WTC11 (cell line): ENCODE data around the gene KAZN. TPM values are rescaled to one million over a fixed set of nuclear protein-coding genes. Genes with fewer than 3 reads are reported as not detected.

Experiments
- ATAC-seq: fragments of 200-7000 bp; cut with Tn5 transposase; 2 replicates; pipeline ENCODE4 v1.10.0; 2021; ENCODE audit warnings: mild to moderate bottlenecking, moderate library complexity
- CTCF ChIA-PET: fragments of 300-600 bp; sonication (Branson Sonifier 250); formaldehyde crosslinking; loops from one replicate; lab custom pipeline; 2021; ENCODE audit warnings: antibody characterized with exemption; lab: Charles Lee
- POLR2A ChIA-PET: fragments of 350-600 bp; sonication (Branson Sonifier 250); formaldehyde crosslinking; loops from one replicate; lab custom pipeline; 2021; ENCODE audit warnings: antibody characterized with exemption; lab: Charles Lee
- DNase-seq: peaks from one replicate; pipeline ENCODE4 v3.0.0; 2021; ENCODE audit warnings: low spot score
- H3K27ac Mint-ChIP-seq: 2 replicates; pipeline ENCODE4 v1.8.0; 2021; ENCODE audit warnings: mixed read lengths
- H3K27me3 Mint-ChIP-seq: 2 replicates; pipeline ENCODE4 v1.8.0; 2021; ENCODE audit warnings: low read depth, mild to moderate bottlenecking, moderate library complexity, mixed read lengths
- H3K36me3 Mint-ChIP-seq: 2 replicates; pipeline ENCODE4 v1.8.0; 2021; ENCODE audit warnings: mixed read lengths
- H3K4me1 Mint-ChIP-seq: 2 replicates; pipeline ENCODE4 v1.8.0; 2022; ENCODE audit warnings: mixed read lengths
- H3K4me3 Mint-ChIP-seq: 2 replicates; pipeline ENCODE4 v1.8.0; 2021; ENCODE audit warnings: mild to moderate bottlenecking, moderate library complexity, mixed read lengths
- H3K9me3 Mint-ChIP-seq: 2 replicates; pipeline ENCODE4 v1.8.0; 2021; ENCODE audit warnings: mixed read lengths
- ELF4 ChIP-seq: sonication (generic); formaldehyde crosslinking; IDR thresholded peaks from 2 replicates; pipeline ENCODE4 v1.8.1; 2022; ENCODE audit warnings: low read depth, mild to moderate bottlenecking, moderate library complexity, missing genetic modification reagents
- EMX1 ChIP-seq: fragments of 250-450 bp; sonication (Bioruptor Pico); IDR thresholded peaks from 2 replicates; pipeline ENCODE4 v1.8.0; 2021; ENCODE audit warnings: mild to moderate bottlenecking
- FOXJ3 ChIP-seq: sonication (generic); formaldehyde crosslinking; IDR thresholded peaks from 2 replicates; pipeline ENCODE4 v1.9.0; 2021; ENCODE audit warnings: missing genetic modification reagents, mild to moderate bottlenecking, borderline replicate concordance
- FOXK1 ChIP-seq: sonication (generic); formaldehyde crosslinking; IDR thresholded peaks from 2 replicates; pipeline ENCODE4 v1.8.0; 2022; ENCODE audit warnings: mild to moderate bottlenecking, moderate library complexity, missing genetic modification reagents
- GRHL2 ChIP-seq: fragments of 250-450 bp; sonication (Bioruptor Pico); IDR thresholded peaks from 2 replicates; pipeline ENCODE4 v1.8.0; 2022; ENCODE audit warnings: mild to moderate bottlenecking, moderate library complexity; ENCODE audit not compliant: insufficient replicate concordance, severe bottlenecking
- JUN ChIP-seq: sonication (generic); formaldehyde crosslinking; IDR thresholded peaks from 2 replicates; pipeline ENCODE4 v1.8.0; 2023; ENCODE audit warnings: mild to moderate bottlenecking, missing genetic modification reagents
- MYBL2 ChIP-seq: sonication (generic); formaldehyde crosslinking; IDR thresholded peaks from 2 replicates; pipeline ENCODE4 v1.8.1; 2023; ENCODE audit warnings: mild to moderate bottlenecking, moderate library complexity, missing genetic modification reagents
- NFATC4 ChIP-seq: fragments of 250-450 bp; sonication (Bioruptor Pico); IDR thresholded peaks from 2 replicates; pipeline ENCODE4 v1.9.0; 2021; ENCODE audit warnings: mild to moderate bottlenecking
- PRRX2 ChIP-seq: fragments of 250-450 bp; sonication (Bioruptor Pico); IDR thresholded peaks from 2 replicates; pipeline ENCODE4 v1.8.0; 2021; ENCODE audit warnings: mild to moderate bottlenecking
- RELA ChIP-seq: sonication (generic); formaldehyde crosslinking; IDR thresholded peaks from 2 replicates; pipeline ENCODE4 v1.8.1; 2022; ENCODE audit warnings: missing genetic modification reagents, mild to moderate bottlenecking, borderline replicate concordance
- SMAD3 ChIP-seq: sonication (generic); formaldehyde crosslinking; IDR thresholded peaks from 2 replicates; pipeline ENCODE4 v1.8.0; 2022; ENCODE audit warnings: missing genetic modification reagents, mild to moderate bottlenecking, borderline replicate concordance
- SMAD4 ChIP-seq: sonication (generic); formaldehyde crosslinking; IDR thresholded peaks from 2 replicates; pipeline ENCODE4 v1.8.0; 2022; ENCODE audit warnings: mild to moderate bottlenecking, missing genetic modification reagents
- SOX15 ChIP-seq: fragments of 250-450 bp; sonication (Bioruptor Pico); IDR thresholded peaks from 2 replicates; pipeline ENCODE4 v1.9.0; 2021; ENCODE audit warnings: mild to moderate bottlenecking
- SP1 ChIP-seq: sonication (generic); formaldehyde crosslinking; conservative IDR thresholded peaks from 2 replicates; pipeline ENCODE4 v1.8.1; 2022; ENCODE audit warnings: missing genetic modification reagents
- TEAD1 ChIP-seq: sonication (generic); formaldehyde crosslinking; IDR thresholded peaks from 2 replicates; pipeline ENCODE4 v1.8.0; 2022; ENCODE audit warnings: mild to moderate bottlenecking, missing genetic modification reagents
- TP53 ChIP-seq: sonication (generic); formaldehyde crosslinking; IDR thresholded peaks from 2 replicates; pipeline ENCODE4 v1.8.1; 2023; ENCODE audit warnings: mild to moderate bottlenecking, missing genetic modification reagents
- ZBTB21 ChIP-seq: sonication (generic); formaldehyde crosslinking; IDR thresholded peaks from 2 replicates; pipeline ENCODE4 v1.8.1; 2023; ENCODE audit warnings: mild to moderate bottlenecking, missing genetic modification reagents, borderline replicate concordance
- ZNF121 ChIP-seq: sonication (generic); formaldehyde crosslinking; IDR thresholded peaks from 2 replicates; pipeline ENCODE4 v1.8.0; 2023; ENCODE audit warnings: missing genetic modification reagents
- ZNF138 ChIP-seq: sonication (generic); formaldehyde crosslinking; conservative IDR thresholded peaks from 2 replicates; pipeline ENCODE4 v1.8.1; 2022; ENCODE audit warnings: mild to moderate bottlenecking, moderate library complexity, missing genetic modification reagents
- ZNF317 ChIP-seq: sonication (generic); formaldehyde crosslinking; IDR thresholded peaks from 2 replicates; pipeline ENCODE4 v1.8.1; 2023; ENCODE audit warnings: low read depth, mild to moderate bottlenecking, moderate library complexity, missing genetic modification reagents, borderline replicate concordance
- ZNF423 ChIP-seq: fragments of 250-450 bp; sonication (Bioruptor Pico); IDR thresholded peaks from 2 replicates; pipeline ENCODE4 v2.1.2; 2022; ENCODE audit warnings: mild to moderate bottlenecking, moderate library complexity
- total RNA-seq: library from RNA; stranded (reverse); gene quantifications from 3 replicates; pipeline ENCODE4 v1.2.3, GENCODE V29; 2021
- TF ChIP-seq, protein P1 (sequence below): sonication (generic); formaldehyde crosslinking; IDR thresholded peaks from 2 replicates; pipeline ENCODE4 v1.8.1; 2023; ENCODE audit warnings: mild to moderate bottlenecking, missing genetic modification reagents, moderate library complexity
- TF ChIP-seq, protein P2 (sequence below): sonication (generic); formaldehyde crosslinking; IDR thresholded peaks from 2 replicates; pipeline ENCODE4 v1.8.1; 2022; ENCODE audit warnings: missing genetic modification reagents, borderline replicate concordance
- TF ChIP-seq, protein P3 (sequence below): sonication (generic); formaldehyde crosslinking; IDR thresholded peaks from 2 replicates; pipeline ENCODE4 v1.8.0; 2023; ENCODE audit warnings: mild to moderate bottlenecking, missing genetic modification reagents
- TF ChIP-seq, protein P4 (sequence below): sonication (generic); formaldehyde crosslinking; IDR thresholded peaks from 2 replicates; pipeline ENCODE4 v1.8.1; 2023; ENCODE audit warnings: mild to moderate bottlenecking, missing genetic modification reagents
- TF ChIP-seq, protein P5 (sequence below): fragments of 250-450 bp; sonication (Bioruptor Pico); IDR thresholded peaks from 2 replicates; pipeline ENCODE4 v1.9.0; 2021; ENCODE audit warnings: mild to moderate bottlenecking
- TF ChIP-seq, protein P6 (sequence below): sonication (generic); formaldehyde crosslinking; IDR thresholded peaks from 2 replicates; pipeline ENCODE4 v1.8.1; 2023; ENCODE audit warnings: mild to moderate bottlenecking, missing genetic modification reagents

KAZN gene
- total RNA-seq, 1 experiment from 2014 or later: 19.9 TPM

DNA sequence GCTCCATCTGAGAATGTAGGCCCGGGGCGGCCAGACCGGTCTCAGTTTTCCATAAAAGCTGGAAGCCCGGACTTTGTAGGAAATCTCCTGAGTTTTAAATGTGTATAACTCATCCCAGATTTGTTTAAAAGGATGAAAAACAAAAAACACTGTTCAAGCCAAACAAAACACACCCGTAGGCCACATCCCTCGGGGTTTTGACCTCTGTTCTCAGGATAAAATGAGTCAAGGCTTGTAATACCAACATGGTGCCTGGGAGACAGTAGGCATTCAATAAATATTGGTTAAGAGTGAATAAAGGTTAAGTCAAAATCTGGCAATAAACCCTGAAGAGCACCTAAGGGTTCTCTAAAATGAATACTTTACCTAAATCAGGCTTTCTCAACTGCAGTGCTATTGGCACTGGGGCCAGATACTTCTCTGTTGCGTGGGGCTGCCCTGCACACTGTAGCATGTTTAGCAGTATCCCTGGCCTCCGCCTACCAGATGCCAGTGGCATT, 55.0 kb downstream of the KAZN start (continued):
- TF ChIP-seq FOXK1 (CRISPR knock-in tag): no peak
- TF ChIP-seq ZNF423 (CRISPR knock-in tag): no peak
- no peak for TF ChIP-seq FOXJ3
- TF ChIP-seq, protein P1, sequence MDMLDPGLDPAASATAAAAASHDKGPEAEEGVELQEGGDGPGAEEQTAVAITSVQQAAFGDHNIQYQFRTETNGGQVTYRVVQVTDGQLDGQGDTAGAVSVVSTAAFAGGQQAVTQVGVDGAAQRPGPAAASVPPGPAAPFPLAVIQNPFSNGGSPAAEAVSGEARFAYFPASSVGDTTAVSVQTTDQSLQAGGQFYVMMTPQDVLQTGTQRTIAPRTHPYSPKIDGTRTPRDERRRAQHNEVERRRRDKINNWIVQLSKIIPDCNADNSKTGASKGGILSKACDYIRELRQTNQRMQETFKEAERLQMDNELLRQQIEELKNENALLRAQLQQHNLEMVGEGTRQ (CRISPR knock-in tag): no peak
- no peak for TF ChIP-seq SOX15
- no peak for TF ChIP-seq ZNF317
- TF ChIP-seq, protein P2, sequence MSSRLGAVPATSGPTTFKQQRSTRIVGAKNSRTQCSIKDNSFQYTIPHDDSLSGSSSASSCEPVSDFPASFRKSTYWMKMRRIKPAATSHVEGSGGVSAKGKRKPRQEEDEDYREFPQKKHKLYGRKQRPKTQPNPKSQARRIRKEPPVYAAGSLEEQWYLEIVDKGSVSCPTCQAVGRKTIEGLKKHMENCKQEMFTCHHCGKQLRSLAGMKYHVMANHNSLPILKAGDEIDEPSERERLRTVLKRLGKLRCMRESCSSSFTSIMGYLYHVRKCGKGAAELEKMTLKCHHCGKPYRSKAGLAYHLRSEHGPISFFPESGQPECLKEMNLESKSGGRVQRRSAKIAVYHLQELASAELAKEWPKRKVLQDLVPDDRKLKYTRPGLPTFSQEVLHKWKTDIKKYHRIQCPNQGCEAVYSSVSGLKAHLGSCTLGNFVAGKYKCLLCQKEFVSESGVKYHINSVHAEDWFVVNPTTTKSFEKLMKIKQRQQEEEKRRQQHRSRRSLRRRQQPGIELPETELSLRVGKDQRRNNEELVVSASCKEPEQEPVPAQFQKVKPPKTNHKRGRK (CRISPR knock-in tag): no peak
- TF ChIP-seq, protein P3, sequence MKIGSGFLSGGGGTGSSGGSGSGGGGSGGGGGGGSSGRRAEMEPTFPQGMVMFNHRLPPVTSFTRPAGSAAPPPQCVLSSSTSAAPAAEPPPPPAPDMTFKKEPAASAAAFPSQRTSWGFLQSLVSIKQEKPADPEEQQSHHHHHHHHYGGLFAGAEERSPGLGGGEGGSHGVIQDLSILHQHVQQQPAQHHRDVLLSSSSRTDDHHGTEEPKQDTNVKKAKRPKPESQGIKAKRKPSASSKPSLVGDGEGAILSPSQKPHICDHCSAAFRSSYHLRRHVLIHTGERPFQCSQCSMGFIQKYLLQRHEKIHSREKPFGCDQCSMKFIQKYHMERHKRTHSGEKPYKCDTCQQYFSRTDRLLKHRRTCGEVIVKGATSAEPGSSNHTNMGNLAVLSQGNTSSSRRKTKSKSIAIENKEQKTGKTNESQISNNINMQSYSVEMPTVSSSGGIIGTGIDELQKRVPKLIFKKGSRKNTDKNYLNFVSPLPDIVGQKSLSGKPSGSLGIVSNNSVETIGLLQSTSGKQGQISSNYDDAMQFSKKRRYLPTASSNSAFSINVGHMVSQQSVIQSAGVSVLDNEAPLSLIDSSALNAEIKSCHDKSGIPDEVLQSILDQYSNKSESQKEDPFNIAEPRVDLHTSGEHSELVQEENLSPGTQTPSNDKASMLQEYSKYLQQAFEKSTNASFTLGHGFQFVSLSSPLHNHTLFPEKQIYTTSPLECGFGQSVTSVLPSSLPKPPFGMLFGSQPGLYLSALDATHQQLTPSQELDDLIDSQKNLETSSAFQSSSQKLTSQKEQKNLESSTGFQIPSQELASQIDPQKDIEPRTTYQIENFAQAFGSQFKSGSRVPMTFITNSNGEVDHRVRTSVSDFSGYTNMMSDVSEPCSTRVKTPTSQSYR (CRISPR knock-in tag): no peak
- no peak for TF ChIP-seq MYBL2
- TF ChIP-seq, protein P4, sequence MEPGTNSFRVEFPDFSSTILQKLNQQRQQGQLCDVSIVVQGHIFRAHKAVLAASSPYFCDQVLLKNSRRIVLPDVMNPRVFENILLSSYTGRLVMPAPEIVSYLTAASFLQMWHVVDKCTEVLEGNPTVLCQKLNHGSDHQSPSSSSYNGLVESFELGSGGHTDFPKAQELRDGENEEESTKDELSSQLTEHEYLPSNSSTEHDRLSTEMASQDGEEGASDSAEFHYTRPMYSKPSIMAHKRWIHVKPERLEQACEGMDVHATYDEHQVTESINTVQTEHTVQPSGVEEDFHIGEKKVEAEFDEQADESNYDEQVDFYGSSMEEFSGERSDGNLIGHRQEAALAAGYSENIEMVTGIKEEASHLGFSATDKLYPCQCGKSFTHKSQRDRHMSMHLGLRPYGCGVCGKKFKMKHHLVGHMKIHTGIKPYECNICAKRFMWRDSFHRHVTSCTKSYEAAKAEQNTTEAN (CRISPR knock-in tag): no peak
- TF ChIP-seq JUN (CRISPR knock-in tag): no peak
- TF ChIP-seq ELF4 (CRISPR knock-in tag): no peak
- no peak for TF ChIP-seq ZNF138 (CRISPR knock-in tag)
- no peak for TF ChIP-seq RELA

DNA sequence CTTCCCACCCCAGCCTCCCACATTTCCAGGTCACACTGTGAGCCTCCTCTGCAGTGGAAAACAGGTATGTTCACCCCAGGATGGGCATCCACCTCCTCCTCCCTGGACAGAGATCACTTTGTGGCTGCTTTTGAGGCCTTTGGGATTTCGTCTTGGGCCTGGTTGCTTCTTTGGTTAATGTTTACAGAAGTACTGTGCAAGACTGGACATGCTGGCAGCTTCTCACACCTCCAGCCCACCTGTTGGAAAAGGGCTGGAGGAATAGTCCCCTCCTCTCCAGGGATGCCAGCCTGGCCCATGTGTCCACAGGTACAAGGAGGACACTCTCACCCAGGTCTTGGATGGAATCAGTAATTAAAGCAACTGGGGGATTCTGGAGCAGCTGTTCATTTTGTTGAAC, 56.1 kb downstream of the KAZN start:
- CTCF ChIA-PET: no interaction called here
- DNase-seq: no peak

More for the DNA sequence above, 56.1 kb downstream of the KAZN start:
- no peaks in the 10 kb centered on the region for H3K9me3 Mint-ChIP-seq
- TF ChIP-seq ZNF121 (CRISPR knock-in tag) (no peak), TP53 (no peak), SP1 (no peak), TEAD1 (CRISPR knock-in tag) (no peak), PRRX2 (CRISPR knock-in tag) (no peak), SMAD3 (CRISPR knock-in tag) (no peak), NFATC4 (CRISPR knock-in tag) (no peak), EMX1 (CRISPR knock-in tag) (no peak), ZBTB21 (CRISPR knock-in tag) (no peak), GRHL2 (CRISPR knock-in tag) (no peak), SMAD4 (no peak), ZNF317 (no peak)
- TF ChIP-seq, protein P1 (CRISPR knock-in tag): no peak
- TF ChIP-seq, protein P5, sequence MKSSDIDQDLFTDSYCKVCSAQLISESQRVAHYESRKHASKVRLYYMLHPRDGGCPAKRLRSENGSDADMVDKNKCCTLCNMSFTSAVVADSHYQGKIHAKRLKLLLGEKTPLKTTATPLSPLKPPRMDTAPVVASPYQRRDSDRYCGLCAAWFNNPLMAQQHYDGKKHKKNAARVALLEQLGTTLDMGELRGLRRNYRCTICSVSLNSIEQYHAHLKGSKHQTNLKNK (CRISPR knock-in tag): no peak
- TF ChIP-seq, protein P6, sequence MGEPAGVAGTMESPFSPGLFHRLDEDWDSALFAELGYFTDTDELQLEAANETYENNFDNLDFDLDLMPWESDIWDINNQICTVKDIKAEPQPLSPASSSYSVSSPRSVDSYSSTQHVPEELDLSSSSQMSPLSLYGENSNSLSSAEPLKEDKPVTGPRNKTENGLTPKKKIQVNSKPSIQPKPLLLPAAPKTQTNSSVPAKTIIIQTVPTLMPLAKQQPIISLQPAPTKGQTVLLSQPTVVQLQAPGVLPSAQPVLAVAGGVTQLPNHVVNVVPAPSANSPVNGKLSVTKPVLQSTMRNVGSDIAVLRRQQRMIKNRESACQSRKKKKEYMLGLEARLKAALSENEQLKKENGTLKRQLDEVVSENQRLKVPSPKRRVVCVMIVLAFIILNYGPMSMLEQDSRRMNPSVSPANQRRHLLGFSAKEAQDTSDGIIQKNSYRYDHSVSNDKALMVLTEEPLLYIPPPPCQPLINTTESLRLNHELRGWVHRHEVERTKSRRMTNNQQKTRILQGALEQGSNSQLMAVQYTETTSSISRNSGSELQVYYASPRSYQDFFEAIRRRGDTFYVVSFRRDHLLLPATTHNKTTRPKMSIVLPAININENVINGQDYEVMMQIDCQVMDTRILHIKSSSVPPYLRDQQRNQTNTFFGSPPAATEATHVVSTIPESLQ: no peak
- H3K4me1 Mint-ChIP-seq: peaks cover 20% of the 10 kb centered on the region
- no peaks in the 10 kb centered on the region for H3K27me3 Mint-ChIP-seq
- H3K36me3 Mint-ChIP-seq: no peaks in the 10 kb centered on the region
- no peak for ATAC-seq
- H3K4me3 Mint-ChIP-seq: no peak overlapping the region
- POLR2A ChIA-PET: no interaction called here
- no peak overlapping the region for H3K27ac Mint-ChIP-seq
